CMK (cell line): ENCODE data around the gene PLA1A.
"Not testable (repeated sequence)": the region's sequence is repeated elsewhere in the genome, so short reads cannot be mapped to it uniquely, and the experiment has no call there.

ENCODE experiments used
- DNase-seq: peaks from one replicate; pipeline ENCODE4 v3.0.0-alpha.2; 2010; ENCODE audit warnings: low read depth

Gene PLA1A

DNA sequence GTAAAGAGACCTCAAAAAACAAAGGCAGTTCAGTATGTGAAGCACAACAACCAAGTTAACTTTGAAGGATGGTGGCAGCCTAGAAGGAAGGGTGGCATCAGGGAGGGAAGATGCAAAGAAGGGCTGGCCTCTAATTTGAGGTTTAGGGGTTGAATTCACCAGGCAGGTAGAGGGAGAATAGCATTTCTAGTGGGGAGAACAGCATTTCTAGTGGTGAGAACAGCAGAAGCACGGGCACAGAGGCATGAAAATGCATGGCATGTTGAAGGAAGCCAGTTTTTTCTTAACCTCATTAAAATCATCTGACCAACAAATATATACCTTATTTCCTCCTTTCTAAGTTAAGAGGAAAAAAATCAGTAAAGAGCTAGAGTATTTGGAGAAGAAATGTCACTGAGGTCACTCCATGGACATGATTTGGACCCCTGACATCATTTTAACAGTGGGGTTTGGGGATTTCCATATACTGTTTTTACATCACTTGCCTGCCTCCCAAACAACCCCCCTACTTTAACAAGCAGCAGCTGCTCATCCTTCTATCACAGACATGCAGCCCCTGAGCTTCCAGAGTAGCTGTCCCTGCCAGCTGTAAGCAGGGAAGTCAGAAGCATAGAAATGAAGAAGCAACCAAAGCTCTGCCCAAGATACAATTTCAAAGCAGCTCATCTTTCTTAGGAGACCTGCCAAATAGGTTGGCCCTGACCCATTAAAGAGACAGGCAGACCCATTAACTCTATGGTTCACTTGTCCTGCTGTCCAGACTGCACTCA is 65.1 kb downstream of the PLA1A start:
- no peak for DNase-seq

DNA sequence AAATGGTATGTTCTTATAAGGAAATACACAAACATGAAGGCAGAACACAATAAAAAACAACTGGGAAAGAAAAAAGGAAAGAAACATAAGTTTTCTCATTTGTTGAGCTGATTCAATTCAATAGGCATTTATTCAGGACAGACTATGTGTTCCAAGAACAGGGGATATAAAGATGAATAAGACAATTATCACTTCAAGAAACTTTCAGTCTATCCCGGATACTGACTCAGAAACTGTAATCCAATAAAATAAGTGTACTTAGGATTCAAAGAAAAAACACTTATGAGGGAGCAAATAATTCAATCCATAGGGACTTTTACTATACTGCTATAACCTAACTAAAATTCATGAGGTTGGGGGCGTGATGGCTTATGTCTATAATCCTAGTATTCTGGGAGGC is 66.2 kb downstream of the PLA1A start:
- DNase-seq: no peak

DNA sequence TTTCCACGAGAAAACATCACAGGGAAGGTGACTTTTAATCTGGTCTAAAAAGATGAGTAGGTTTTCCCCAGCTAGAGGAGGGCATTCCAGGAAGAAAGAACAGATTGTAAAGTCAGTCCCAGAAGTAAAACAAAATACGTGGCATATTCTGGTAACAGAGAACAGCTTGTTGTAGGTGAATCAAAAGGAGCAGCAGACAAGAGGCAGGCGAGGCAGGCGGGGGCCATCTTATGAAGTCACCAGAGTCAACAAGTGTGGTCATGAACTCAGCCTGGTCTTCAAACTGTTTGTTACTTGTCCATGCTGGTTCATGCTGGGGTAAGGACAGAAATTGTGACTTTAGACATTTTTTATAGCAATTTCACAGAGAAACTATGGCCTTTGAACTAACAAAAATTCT is 66.7 kb downstream of the PLA1A start:
- no peak for DNase-seq

DNA sequence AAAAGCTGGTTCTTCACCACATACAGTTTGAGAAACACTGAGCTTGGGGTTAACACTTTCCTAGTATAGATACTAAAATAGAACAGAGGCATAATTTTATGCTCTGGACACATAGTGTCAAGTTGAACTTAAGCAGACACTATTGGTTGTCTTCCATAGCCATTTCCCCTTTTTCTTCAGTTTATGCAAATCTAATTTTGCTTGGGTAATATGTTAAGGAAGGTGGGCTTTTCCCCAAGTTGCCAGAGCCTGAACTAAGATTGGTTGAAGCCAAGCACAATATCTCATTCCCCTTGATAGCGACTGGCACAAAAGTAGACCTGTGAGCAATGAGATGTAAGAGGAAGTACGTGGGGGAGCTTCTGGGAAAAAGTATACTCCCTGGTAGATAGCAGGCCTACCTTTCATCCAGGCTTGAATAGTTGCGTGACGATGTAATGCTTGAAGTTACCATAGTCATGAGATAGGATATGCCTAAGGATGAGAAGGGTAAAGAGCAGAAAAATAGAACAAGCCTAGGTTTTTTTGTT is 67.2 kb downstream of the PLA1A start:
- DNase-seq: no peak

DNA sequence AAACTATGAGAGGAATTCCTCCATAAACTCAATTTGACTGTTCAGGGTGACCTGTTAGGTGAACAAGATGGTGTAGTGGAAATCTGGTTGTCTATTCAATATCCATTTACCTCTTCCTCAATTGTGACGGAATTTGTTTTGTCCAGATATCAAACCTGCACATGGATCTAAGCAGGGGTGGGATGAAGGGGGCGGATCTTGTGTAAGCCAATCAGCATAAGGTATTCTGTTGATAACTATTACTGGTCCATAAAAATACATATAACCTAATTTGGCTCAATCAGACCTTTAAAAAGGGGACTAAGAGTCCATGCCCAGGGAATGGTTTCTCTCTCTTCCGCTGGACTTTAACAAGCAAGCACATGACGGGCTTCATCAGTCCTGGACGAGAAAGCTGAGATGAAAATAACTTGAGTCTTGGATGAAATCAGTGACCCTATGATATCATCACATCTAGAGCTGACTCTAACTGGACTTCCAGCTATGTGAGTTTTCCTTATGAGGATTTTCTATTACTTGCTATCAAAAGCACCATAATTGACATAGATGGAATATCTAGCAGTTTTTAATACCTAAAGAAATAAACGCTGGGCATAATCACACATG is 68.4 kb downstream of the PLA1A start:
- no peak for DNase-seq

DNA sequence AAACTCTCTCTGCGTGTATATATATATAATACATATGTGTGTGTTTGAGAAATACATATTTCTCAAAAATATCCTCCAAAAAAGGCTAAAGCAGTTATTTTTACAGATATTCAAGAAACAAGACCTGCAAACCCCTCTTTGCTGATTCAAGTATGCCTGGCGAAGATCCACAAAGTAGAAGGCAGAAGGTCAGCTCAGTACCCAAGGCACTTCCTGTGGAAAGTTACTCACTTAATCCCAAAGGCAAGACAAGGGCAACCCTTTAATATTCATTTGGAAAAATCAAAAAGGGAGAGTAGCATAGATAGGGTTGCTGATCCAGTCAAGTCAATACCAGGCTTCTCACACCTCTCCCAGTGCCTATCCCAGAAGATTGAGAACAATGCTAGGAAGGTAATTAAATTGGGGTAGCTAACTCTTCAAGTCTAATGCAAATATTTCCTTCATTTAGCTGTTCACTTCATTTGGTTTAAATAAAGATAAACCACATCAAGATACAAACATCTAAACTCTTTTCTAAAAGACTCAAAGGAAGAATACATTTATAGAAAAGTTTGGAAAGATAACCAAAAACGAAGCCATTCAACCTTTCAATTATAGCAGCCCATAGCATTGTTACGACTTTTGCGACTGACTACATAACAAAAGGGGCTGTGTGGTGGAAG is 72.4 kb downstream of the PLA1A start:
- DNase-seq: no peak

DNA sequence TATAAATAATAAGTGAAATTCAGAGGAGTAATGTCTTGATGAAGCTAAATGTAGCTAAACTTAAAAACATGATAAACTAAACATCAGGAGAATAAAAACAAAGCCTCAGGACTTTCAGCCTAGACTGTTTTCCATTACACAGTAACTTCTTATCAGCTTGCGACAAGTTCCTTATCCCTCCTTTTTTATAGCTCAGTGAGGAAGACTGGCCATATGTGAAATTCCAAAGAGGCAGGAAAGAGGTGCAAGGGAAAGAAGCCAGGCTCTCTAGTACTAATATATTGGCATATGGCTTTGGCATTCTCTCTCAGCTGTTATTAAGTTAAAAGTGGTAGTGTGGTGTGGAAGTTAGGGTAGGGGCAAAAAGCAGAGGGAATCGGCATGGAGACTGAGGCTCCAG is 75.1 kb downstream of the PLA1A start:
- DNase-seq: no peak

DNA sequence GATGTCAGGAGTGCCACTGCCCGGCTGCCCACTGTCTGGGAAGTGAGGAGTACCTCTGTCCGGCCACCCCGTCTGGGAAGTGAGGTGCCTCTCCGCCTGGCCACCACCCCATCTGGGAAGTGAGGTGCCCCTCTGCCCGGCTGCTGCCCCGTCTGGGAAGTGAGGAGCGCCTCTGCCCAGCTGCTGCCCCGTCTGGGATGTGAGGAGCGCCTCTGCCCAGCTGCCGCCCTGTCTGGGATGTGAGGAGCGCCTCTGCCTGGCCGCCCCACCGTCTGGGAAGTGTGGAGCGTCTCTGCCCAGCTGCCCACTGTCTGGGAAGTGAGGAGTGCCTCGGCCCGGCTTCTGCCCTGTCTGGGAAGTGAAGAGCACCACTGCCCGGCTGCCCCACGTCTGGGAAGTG is 76.2 kb downstream of the PLA1A start:
- DNase-seq: no peak

DNA sequence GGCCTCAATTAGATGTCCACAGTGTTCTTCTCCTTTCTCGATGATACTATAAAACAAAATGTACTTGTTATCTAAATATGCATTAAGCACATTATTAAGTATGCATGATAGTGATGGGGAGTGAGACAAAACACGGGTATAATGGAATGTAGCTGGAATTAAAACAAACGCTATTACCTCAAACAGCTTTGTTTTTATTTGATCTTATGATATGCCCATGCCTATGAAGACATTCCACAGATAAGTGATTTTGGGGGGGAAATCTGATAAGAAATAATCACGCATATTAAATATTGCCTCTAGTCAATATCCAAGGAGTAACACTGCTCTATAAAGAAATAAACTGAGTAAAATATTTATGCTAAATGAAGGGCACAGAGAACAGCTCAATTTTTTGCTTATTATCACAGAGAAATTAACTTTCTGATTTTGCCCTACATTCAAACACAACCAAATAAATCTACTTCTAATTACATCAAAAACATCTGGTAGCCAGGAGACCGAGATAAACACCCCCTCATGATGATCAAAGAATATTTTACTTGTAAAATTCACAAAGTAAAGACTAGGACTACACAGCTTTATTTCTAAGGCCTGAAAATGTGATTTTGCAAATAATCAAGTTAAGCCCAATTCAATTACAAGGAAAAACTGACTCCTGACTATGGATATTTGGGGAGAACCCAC is 77.6 kb downstream of the PLA1A start:
- no peak for DNase-seq

DNA sequence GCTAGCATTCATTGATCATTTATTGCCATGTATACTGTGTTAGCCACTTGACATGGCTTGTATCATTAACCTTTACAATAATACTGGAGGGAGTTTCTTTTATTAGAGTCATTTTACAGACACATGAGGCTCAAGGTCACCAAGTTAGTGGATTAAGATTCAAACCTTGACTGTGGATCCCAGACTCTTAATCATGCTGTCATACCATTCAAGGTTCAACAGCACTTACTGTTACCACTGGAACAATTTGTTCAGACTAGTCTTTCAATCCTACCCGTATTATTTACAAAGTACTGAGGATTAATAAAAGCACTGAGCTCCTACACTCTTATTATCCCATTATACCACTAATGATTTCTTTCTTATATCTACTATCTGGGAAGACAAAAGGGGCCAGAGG is 78.3 kb downstream of the PLA1A start:
- no peak for DNase-seq

DNA sequence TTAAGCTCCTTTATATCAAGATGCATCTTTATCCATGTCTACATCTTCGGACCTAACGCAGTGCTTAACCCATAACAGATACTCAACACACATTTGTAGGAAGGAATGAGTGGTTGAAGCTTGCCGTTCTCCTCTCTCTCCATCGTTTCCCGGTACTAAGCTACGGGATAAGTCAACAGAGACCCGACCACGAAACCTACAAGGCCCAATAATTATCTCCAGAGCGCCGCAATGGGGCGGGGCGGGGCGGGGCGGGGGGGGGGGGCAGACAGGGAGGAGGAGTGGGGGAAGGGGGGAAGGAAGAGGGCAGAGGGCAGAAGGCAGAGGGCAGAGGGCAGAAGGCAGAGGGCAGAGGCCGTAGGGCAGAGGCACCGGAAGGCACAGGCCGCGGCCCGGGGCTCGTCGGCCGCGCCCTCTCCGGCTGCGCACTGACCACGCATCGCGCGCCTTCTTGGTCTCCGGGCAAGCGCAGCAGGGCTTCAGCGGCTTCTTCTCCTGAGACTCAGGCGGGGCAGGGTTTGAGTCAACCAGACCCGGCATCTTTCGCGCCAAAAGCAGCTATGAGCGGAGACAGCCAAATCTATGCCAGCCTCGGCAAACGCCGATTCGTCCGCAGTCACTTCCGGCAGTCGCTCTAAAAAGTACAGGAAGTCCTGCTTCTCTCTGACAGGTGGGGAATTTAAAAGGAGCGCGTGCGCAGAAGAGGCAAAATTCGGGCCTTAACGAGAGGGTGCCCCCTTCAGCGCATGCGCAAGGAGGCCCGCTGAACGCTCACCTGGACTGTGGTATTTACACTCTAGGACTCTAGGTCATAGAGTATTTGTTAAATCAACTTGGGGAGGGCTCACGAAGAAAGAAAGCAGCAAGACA is 79.3 kb downstream of the PLA1A start, which contains the start of gene COX17:
Gene COX17, minus strand, starts transcription at position 636 of the 870 bp plus-strand sequence. Its CDS starts 96 bp downstream, at position 540.
- DNase-seq: peak; percentile 89

DNA sequence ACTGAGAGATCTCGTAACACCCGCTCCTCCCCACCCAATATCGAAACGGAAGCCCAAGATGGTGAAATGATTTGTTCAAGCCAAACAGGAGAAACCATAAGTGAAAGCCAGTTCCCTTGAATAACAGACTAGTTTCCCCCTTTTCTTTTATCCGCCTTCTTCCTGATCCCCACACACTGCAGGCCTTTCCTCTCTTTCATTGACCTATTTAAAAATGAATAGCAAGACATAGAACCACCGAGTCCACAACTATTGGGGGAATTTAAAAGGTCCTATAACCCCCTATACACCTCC is 79.9 kb downstream of the PLA1A start:
- DNase-seq: no peak

DNA sequence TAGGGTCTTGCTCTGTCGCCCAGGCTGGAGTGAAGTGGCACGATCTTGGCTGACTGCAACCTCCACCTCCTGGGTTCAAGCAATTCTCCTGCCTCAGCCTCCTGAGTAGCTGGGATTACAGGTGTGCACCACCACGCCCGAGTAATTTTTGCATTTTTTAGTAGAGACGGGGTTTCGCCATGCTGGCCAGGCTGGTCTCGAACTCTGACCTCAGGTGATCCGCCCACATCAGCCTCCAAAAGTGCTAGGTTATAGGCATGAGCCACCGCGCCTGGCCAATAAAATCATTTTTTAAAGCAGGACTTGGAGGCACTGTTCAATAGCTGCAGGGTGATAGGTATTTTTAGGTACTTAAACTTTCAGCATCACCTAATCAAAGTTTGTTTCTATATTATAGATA is 80.5 kb downstream of the PLA1A start:
- not testable (repeated sequence) for DNase-seq
